Stimulated activated naive CD8-positive, alpha-beta T cell treated with anti-CD3 and anti-CD28 coated beads, Interleukin-15, amount 100 ng/mL, for 72 hours (primary cell): ENCODE results near the gene RAP2A.
A peak's percentile ranks its signal among the peaks of the same experiment; 100 is the strongest.

ENCODE experiments used
- ATAC-seq: fragments of 150-1000 bp; cut with Tn5 transposase; 2 replicates; pipeline ENCODE4 v1.10.0; 2021; ENCODE audit warnings: mild to moderate bottlenecking, moderate library complexity
- DNase-seq, 2 donors: peaks; one replicate each; pipeline ENCODE4 v3.0.0; 2021 to 2022
- H3K27ac Mint-ChIP-seq, 2 donors: one replicate each; pipeline ENCODE4 v1.8.0; 2022; ENCODE audit warnings: mild to moderate bottlenecking in 2 of 2, mixed read lengths in 2 of 2, moderate library complexity in 2 of 2
- H3K27me3 Mint-ChIP-seq: one replicate; pipeline ENCODE4 v1.8.0; 2022; ENCODE audit warnings: mixed read lengths
- H3K4me1 Mint-ChIP-seq: one replicate; pipeline ENCODE4 v1.8.0; 2022; ENCODE audit warnings: mild to moderate bottlenecking, mixed read lengths
- H3K4me3 Mint-ChIP-seq, 2 donors: one replicate each; pipeline ENCODE4 v1.8.0; 2022; ENCODE audit warnings: mild to moderate bottlenecking in 2 of 2, mixed read lengths in 2 of 2, moderate library complexity in 1 of 2
- H3K9me3 Mint-ChIP-seq, 2 donors: one replicate each; pipeline ENCODE4 v1.8.0; 2022; ENCODE audit warnings: mixed read lengths in 2 of 2

The RAP2A gene

GRCh38 chr13:97460004-97460775 lies 26.2 kb downstream of the RAP2A start:
- ATAC-seq: peak; percentile 75
- Mint-ChIP-seq H3K27me3 (no peaks in the 10 kb centered on the region), H3K4me3 (peak overlapping the region; percentile 36 to 54), H3K4me1 (peaks cover 49% of the 10 kb centered on the region), H3K9me3 (peaks cover 5 to 9% of the 10 kb centered on the region in 2 donors), H3K27ac (peak overlapping the region; percentile 34 to 73)
- no peak for DNase-seq

GRCh38 chr13:97460853-97461252 lies 26.9 kb downstream of the RAP2A start:
- Mint-ChIP-seq H3K9me3 (peaks cover 0 to 2% of the 10 kb centered on the region in 2 donors), H3K4me1 (peaks cover 44% of the 10 kb centered on the region), H3K27me3 (no peaks in the 10 kb centered on the region), H3K27ac (peak overlapping the region in 1 of 2 donors; percentile 73), H3K4me3 (peak overlapping the region; percentile 36 to 54)
- DNase-seq (no peak), ATAC-seq (no peak)

GRCh38 chr13:97464561-97464960 lies 30.6 kb downstream of the RAP2A start:
- H3K4me3 Mint-ChIP-seq: no peak overlapping the region
- peaks cover 21% of the 10 kb centered on the region for H3K4me1 Mint-ChIP-seq
- DNase-seq (no peak), ATAC-seq (no peak)
- H3K9me3 Mint-ChIP-seq: no peaks in the 10 kb centered on the region
- H3K27ac Mint-ChIP-seq: no peak overlapping the region
- H3K27me3 Mint-ChIP-seq: no peaks in the 10 kb centered on the region

GRCh38 chr13:97466722-97467121 lies 32.8 kb downstream of the RAP2A start:
- ATAC-seq: no peak
- Mint-ChIP-seq H3K27me3 (no peaks in the 10 kb centered on the region), H3K9me3 (no peaks in the 10 kb centered on the region)

GRCh38 chr13:97468331-97468730 lies 34.4 kb downstream of the RAP2A start:
- no peak overlapping the region for H3K4me3 Mint-ChIP-seq
- no peaks in the 10 kb centered on the region for H3K9me3 Mint-ChIP-seq

More at GRCh38 chr13:97466722-97467121, 32.8 kb downstream of the RAP2A start:
- no peak overlapping the region for H3K4me3 Mint-ChIP-seq
- H3K4me1 Mint-ChIP-seq: no peaks in the 10 kb centered on the region
- no peak overlapping the region for H3K27ac Mint-ChIP-seq
- DNase-seq: no peak

GRCh38 chr13:97471711-97472110 lies 37.7 kb downstream of the RAP2A start:
- DNase-seq: no peak
- Mint-ChIP-seq H3K27ac (no peak overlapping the region), H3K9me3 (no peaks in the 10 kb centered on the region), H3K27me3 (no peaks in the 10 kb centered on the region), H3K4me3 (no peak overlapping the region), H3K4me1 (no peaks in the 10 kb centered on the region)
- no peak for ATAC-seq

More at GRCh38 chr13:97468331-97468730, 34.4 kb downstream of the RAP2A start:
- ATAC-seq (no peak), DNase-seq (no peak)
- Mint-ChIP-seq H3K27me3 (no peaks in the 10 kb centered on the region), H3K4me1 (no peaks in the 10 kb centered on the region), H3K27ac (no peak overlapping the region)

GRCh38 chr13:97474349-97474980 lies 40.5 kb downstream of the RAP2A start:
- Mint-ChIP-seq H3K4me3 (no peak overlapping the region), H3K4me1 (no peaks in the 10 kb centered on the region), H3K9me3 (no peaks in the 10 kb centered on the region), H3K27me3 (no peaks in the 10 kb centered on the region), H3K27ac (no peak overlapping the region)
- DNase-seq: no peak
- ATAC-seq: no peak

GRCh38 chr13:97475011-97475410 lies 41.0 kb downstream of the RAP2A start:
- no peak for ATAC-seq
- no peaks in the 10 kb centered on the region for H3K4me1 Mint-ChIP-seq
- no peaks in the 10 kb centered on the region for H3K27me3 Mint-ChIP-seq
- no peaks in the 10 kb centered on the region for H3K9me3 Mint-ChIP-seq
- H3K27ac Mint-ChIP-seq: no peak overlapping the region
- no peak for DNase-seq
- no peak overlapping the region for H3K4me3 Mint-ChIP-seq

GRCh38 chr13:97477844-97478243 lies 43.9 kb downstream of the RAP2A start:
- no peaks in the 10 kb centered on the region for H3K4me1 Mint-ChIP-seq
- ATAC-seq (no peak), DNase-seq (no peak)
- H3K9me3 Mint-ChIP-seq: no peaks in the 10 kb centered on the region
- peak overlapping the region in 1 of 2 donors; percentile 57 for H3K27ac Mint-ChIP-seq
- H3K4me3 Mint-ChIP-seq: no peak overlapping the region
- H3K27me3 Mint-ChIP-seq: no peaks in the 10 kb centered on the region

GRCh38 chr13:97478247-97478646 lies 44.3 kb downstream of the RAP2A start:
- Mint-ChIP-seq H3K4me1 (no peaks in the 10 kb centered on the region), H3K27me3 (no peaks in the 10 kb centered on the region), H3K9me3 (no peaks in the 10 kb centered on the region), H3K27ac (no peak overlapping the region), H3K4me3 (no peak overlapping the region)
- no peak for ATAC-seq
- DNase-seq: no peak

GRCh38 chr13:97483465-97483864 lies 49.5 kb downstream of the RAP2A start:
- Mint-ChIP-seq H3K4me3 (no peak overlapping the region), H3K4me1 (no peaks in the 10 kb centered on the region), H3K27me3 (no peaks in the 10 kb centered on the region), H3K27ac (no peak overlapping the region), H3K9me3 (no peaks in the 10 kb centered on the region)
- no peak for DNase-seq
- ATAC-seq: no peak

GRCh38 chr13:97484301-97484700 lies 50.3 kb downstream of the RAP2A start:
- Mint-ChIP-seq H3K27ac (no peak overlapping the region), H3K4me3 (no peak overlapping the region), H3K27me3 (no peaks in the 10 kb centered on the region), H3K9me3 (no peaks in the 10 kb centered on the region), H3K4me1 (no peaks in the 10 kb centered on the region)
- no peak for DNase-seq
- ATAC-seq: no peak

GRCh38 chr13:97485320-97485719 lies 51.4 kb downstream of the RAP2A start:
- no peaks in the 10 kb centered on the region for H3K27me3 Mint-ChIP-seq
- no peak overlapping the region for H3K4me3 Mint-ChIP-seq
- no peak overlapping the region for H3K27ac Mint-ChIP-seq
- no peak for DNase-seq
- no peaks in the 10 kb centered on the region for H3K9me3 Mint-ChIP-seq
- no peak for ATAC-seq
- H3K4me1 Mint-ChIP-seq: no peaks in the 10 kb centered on the region

GRCh38 chr13:97490702-97491307 lies 56.8 kb downstream of the RAP2A start:
- Mint-ChIP-seq H3K27me3 (no peaks in the 10 kb centered on the region), H3K27ac (no peak overlapping the region), H3K9me3 (peaks cover 7 to 9% of the 10 kb centered on the region in 2 donors), H3K4me1 (no peaks in the 10 kb centered on the region), H3K4me3 (no peak overlapping the region)
- DNase-seq (no peak), ATAC-seq (no peak)

- Mint-ChIP-seq H3K27ac (no peak overlapping the region), H3K27me3 (no peaks in the 10 kb centered on the region), H3K4me1 (no peaks in the 10 kb centered on the region), H3K9me3 (peaks cover 7 to 9% of the 10 kb centered on the region in 2 donors), H3K4me3 (no peak overlapping the region)
- DNase-seq (no peak), ATAC-seq (no peak)
Observed at GRCh38 chr13:97491452-97491851, 57.5 kb downstream of the RAP2A start.

GRCh38 chr13:97492257-97492656 lies 58.3 kb downstream of the RAP2A start:
- Mint-ChIP-seq H3K4me1 (no peaks in the 10 kb centered on the region), H3K9me3 (peaks cover 7 to 9% of the 10 kb centered on the region in 2 donors), H3K27me3 (no peaks in the 10 kb centered on the region), H3K4me3 (no peak overlapping the region), H3K27ac (no peak overlapping the region)
- DNase-seq: no peak
- ATAC-seq: peak; percentile 62
